Subcutaneous abdominal adipose tissue (tissue), 5 donors: ENCODE results near the gene RUFY1.

Experiments used
- H3K27ac ChIP-seq: one replicate; pipeline ENCODE4 v1.7.0; 2013; ENCODE audit warnings: low read depth, mild to moderate bottlenecking, inconsistent platforms, low read length, moderate library complexity
- H3K27me3 ChIP-seq, 5 donors: one replicate each; pipeline ENCODE4 v1.7.0; 2013; ENCODE audit warnings: low read length in 5 of 5, inconsistent platforms in 1 of 5; ENCODE audit not compliant: control insufficient read depth in 5 of 5, insufficient read depth in 4 of 5
- H3K36me3 ChIP-seq, 5 donors: one replicate each; pipeline ENCODE4 v1.7.0; 2013; ENCODE audit warnings: low read length in 5 of 5; ENCODE audit not compliant: control insufficient read depth in 5 of 5, insufficient read depth in 5 of 5
- H3K4me1 ChIP-seq, 5 donors: one replicate each; pipeline ENCODE4 v1.7.0; 2013; ENCODE audit warnings: low read length in 5 of 5, mild to moderate bottlenecking in 3 of 5, moderate library complexity in 1 of 5; ENCODE audit not compliant: control insufficient read depth in 5 of 5, insufficient read depth in 5 of 5
- H3K4me3 ChIP-seq, 5 donors: one replicate each; pipeline ENCODE4 v1.7.0; 2013; ENCODE audit warnings: low read length in 5 of 5, low read depth in 1 of 5
- H3K9ac ChIP-seq, 5 donors: one replicate each; pipeline ENCODE4 v1.7.0; 2013; ENCODE audit warnings: low read length in 5 of 5, mild to moderate bottlenecking in 4 of 5, moderate library complexity in 3 of 5
- H3K9me3 ChIP-seq, 5 donors: one replicate each; pipeline ENCODE4 v1.7.0; 2013; ENCODE audit warnings: low read length in 5 of 5; ENCODE audit not compliant: control insufficient read depth in 5 of 5
- donor health status: healthy.
- donor health status: healthy.
- donor health status: healthy.
- donor health status: healthy.
- donor health status: healthy.

Gene RUFY1

DNA sequence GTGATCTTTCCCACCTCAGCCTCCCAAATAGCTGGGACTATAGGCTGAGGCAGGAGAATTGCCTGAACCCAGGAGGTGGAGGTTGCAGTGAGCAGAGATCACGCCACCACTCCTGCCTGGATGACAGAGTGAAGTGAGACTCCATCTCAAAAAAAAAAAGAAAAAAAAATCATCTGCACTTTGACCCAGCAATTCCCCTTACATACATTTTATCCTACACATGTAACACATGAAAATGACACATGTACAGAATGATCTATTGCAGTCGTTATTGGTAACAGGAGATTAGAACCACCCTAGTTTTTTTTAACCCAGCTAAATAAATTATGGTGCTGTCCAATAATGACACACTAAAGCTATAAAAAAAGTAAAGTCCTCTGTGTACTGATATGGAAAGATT lies 14.2 kb downstream of the RUFY1 start:
- no peaks in the 10 kb centered on the region for H3K27me3 ChIP-seq
- no peak overlapping the region for H3K9ac ChIP-seq
- peaks cover 12 to 72% (median 46%) of the 10 kb centered on the region in 5 donors for H3K36me3 ChIP-seq
- no peaks in the 10 kb centered on the region for H3K9me3 ChIP-seq
- no peak overlapping the region for H3K4me3 ChIP-seq
- H3K27ac ChIP-seq: no peak overlapping the region
- H3K4me1 ChIP-seq: peaks cover 2 to 16% (median 7%) of the 10 kb centered on the region in 5 donors

DNA sequence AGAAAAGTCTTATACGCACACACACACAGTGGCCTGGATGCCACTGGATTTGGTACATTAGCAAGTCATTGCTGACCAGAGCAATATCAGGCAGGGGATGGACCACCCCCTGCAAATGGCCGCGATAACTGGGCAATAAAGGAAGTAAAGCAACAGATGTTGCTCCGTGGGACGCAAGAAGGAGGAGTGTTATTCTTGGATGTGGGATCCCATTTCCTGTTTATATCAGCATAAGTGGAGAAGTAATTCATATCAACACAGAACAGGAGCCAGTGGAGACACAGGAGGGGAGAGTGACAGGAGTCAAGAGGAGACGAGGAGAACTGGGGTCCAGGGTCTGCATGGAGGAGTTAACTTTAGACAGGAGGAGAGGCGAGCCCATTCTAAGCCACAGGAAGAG lies 18.4 kb downstream of the RUFY1 start:
- H3K36me3 ChIP-seq: peaks cover 13 to 88% (median 53%) of the 10 kb centered on the region in 5 donors
- no peak overlapping the region for H3K9ac ChIP-seq
- H3K4me1 ChIP-seq: peaks cover 0 to 8% (median 0%) of the 10 kb centered on the region in 5 donors
- H3K4me3 ChIP-seq: no peak overlapping the region
- H3K27me3 ChIP-seq: no peaks in the 10 kb centered on the region
- no peak overlapping the region for H3K27ac ChIP-seq
- no peaks in the 10 kb centered on the region for H3K9me3 ChIP-seq

DNA sequence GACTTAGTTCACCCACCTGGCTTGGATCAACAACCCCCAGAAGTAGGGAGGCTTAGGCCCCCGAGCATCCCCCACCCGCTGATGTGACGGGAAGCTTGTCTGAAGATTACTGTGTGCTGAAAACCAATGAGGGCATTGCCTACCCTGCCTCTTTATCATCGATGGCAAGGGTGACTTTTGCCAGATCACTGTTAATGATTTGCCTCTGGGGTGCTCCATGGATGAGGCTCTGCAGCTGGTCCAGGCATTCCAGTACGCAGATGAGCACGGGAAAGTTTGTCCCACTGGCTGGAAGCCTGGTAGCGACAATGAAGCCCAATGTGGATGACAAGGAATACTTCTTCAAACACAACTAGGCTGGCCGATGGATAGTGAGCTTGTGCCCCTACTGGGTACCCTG lies 22.0 kb downstream of the RUFY1 start:
- Histone ChIP-seq H3K4me3 (no peak overlapping the region), H3K27ac (no peak overlapping the region), H3K36me3 (peaks cover 16 to 78% (median 56%) of the 10 kb centered on the region in 5 donors), H3K9me3 (no peaks in the 10 kb centered on the region), H3K27me3 (no peaks in the 10 kb centered on the region), H3K9ac (no peak overlapping the region), H3K4me1 (peaks cover 0 to 8% (median 0%) of the 10 kb centered on the region in 5 donors)

GRCh38 chr5:179577286-179577960 lies 27.1 kb downstream of the RUFY1 start:
- Histone ChIP-seq H3K4me3 (no peak overlapping the region), H3K27me3 (no peaks in the 10 kb centered on the region), H3K9ac (no peak overlapping the region), H3K9me3 (no peaks in the 10 kb centered on the region), H3K36me3 (peaks cover 5 to 66% (median 38%) of the 10 kb centered on the region in 5 donors), H3K4me1 (peaks cover 0 to 8% (median 0%) of the 10 kb centered on the region in 5 donors), H3K27ac (no peak overlapping the region)

DNA sequence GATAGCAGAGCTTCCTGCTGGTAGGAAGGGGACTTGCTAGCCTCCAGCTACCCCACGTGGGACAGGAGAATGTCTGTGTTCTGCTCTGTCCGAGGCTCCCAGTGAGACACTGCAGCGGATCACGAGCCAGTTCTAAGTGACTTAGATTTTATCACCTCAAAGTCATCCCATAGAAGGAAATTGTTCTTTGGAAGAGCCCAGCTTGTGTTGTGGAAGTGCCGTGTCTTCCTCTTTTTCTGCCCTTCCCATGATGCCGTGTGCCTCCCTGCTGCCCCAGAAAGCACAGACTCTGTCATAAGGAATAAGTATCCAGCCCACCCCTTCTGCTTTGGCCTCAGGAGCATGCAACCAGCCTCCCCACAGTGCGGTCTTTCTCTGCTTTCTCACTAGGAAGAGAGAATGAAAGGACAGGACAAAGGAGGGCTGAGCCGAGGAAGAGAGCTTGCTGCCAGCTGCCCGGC lies 35.6 kb downstream of the RUFY1 start:
- H3K27ac ChIP-seq: no peak overlapping the region
- H3K9ac ChIP-seq: peak overlapping the region in 1 of 5 donors; percentile 39
- H3K4me1 ChIP-seq: peaks cover 0 to 10% (median 4%) of the 10 kb centered on the region in 5 donors
- H3K4me3 ChIP-seq: no peak overlapping the region
- no peaks in the 10 kb centered on the region for H3K9me3 ChIP-seq
- H3K27me3 ChIP-seq: no peaks in the 10 kb centered on the region
- peaks cover 6 to 73% (median 41%) of the 10 kb centered on the region in 5 donors for H3K36me3 ChIP-seq

- Histone ChIP-seq H3K27ac (no peak overlapping the region), H3K4me3 (no peak overlapping the region), H3K9ac (no peak overlapping the region), H3K36me3 (peaks cover 16 to 72% (median 53%) of the 10 kb centered on the region in 5 donors), H3K9me3 (no peaks in the 10 kb centered on the region), H3K4me1 (peaks cover 0 to 7% (median 4%) of the 10 kb centered on the region in 5 donors), H3K27me3 (no peaks in the 10 kb centered on the region)
Measured at GRCh38 chr5:179588166-179588565, 37.8 kb downstream of the RUFY1 start.

DNA sequence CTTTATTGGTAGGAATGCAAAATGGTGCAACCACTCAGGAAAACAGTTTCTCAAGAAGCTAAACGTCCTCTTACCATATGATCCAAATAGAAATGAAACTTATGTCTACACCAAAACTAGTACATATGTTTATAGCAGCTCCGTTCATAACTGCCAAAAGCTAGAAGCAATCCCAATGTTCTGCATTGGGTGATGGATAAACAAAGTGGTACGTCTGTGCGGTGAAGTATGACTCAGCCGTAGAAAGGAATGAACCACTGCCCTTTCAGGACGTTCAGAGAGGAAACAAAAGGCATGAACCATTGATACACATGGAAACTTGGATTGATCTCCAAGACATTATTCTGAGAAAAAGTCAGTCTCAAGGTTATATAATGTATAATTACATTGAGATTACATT lies 45.6 kb downstream of the RUFY1 start:
- Histone ChIP-seq H3K27ac (no peak overlapping the region), H3K4me1 (peaks cover 0 to 5% (median 0%) of the 10 kb centered on the region in 5 donors)

DNA sequence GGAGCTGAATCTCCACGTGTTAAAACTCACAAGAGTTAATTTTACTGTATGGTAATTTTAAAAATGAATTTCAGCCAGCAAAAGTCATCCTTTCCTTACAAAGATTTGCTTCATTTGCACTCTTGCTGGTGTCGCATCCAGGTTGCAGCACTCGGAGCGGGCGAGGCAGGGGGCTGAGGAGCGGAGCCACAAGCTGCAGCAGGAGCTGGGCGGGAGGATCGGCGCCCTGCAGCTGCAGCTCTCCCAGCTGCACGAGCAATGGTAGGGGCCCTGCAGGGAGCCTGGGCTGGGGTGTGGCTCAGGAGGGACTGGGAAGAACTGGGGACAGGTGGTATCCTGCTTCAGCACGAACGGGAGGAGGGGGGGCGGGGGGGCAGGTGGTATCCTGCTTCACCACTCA lies 46.1 kb downstream of the RUFY1 start:
- Histone ChIP-seq H3K9me3 (no peaks in the 10 kb centered on the region), H3K4me3 (no peak overlapping the region), H3K36me3 (peaks cover 13 to 84% (median 76%) of the 10 kb centered on the region in 5 donors)

More for the DNA sequence above, 45.6 kb downstream of the RUFY1 start:
- Histone ChIP-seq H3K27me3 (no peaks in the 10 kb centered on the region), H3K4me3 (no peak overlapping the region), H3K9me3 (no peaks in the 10 kb centered on the region), H3K9ac (no peak overlapping the region), H3K36me3 (peaks cover 14 to 89% (median 75%) of the 10 kb centered on the region in 5 donors)

GRCh38 chr5:179599100-179599499 lies 48.7 kb downstream of the RUFY1 start:
- Histone ChIP-seq H3K27ac (no peak overlapping the region), H3K9me3 (no peaks in the 10 kb centered on the region), H3K9ac (no peak overlapping the region), H3K4me1 (peaks cover 0 to 5% (median 2%) of the 10 kb centered on the region in 5 donors), H3K36me3 (peaks cover 4 to 80% (median 70%) of the 10 kb centered on the region in 5 donors), H3K4me3 (no peak overlapping the region), H3K27me3 (no peaks in the 10 kb centered on the region)

More for the DNA sequence above, 46.1 kb downstream of the RUFY1 start:
- Histone ChIP-seq H3K9ac (no peak overlapping the region), H3K27ac (no peak overlapping the region), H3K4me1 (peaks cover 0 to 5% (median 0%) of the 10 kb centered on the region in 5 donors), H3K27me3 (no peaks in the 10 kb centered on the region)

GRCh38 chr5:179599566-179599965 lies 49.2 kb downstream of the RUFY1 start:
- Histone ChIP-seq H3K4me1 (peaks cover 0 to 5% (median 4%) of the 10 kb centered on the region in 5 donors), H3K36me3 (peaks cover 4 to 81% (median 70%) of the 10 kb centered on the region in 5 donors), H3K27me3 (no peaks in the 10 kb centered on the region)

More at GRCh38 chr5:179599566-179599965, 49.2 kb downstream of the RUFY1 start:
- H3K4me3 ChIP-seq: no peak overlapping the region
- H3K9me3 ChIP-seq: no peaks in the 10 kb centered on the region
- H3K27ac ChIP-seq: no peak overlapping the region
- no peak overlapping the region for H3K9ac ChIP-seq
